Vagina (tissue), 2 donors: Measurements from ENCODE around the gene SLC25A26.

ENCODE experiments used
- POLR2A ChIP-seq, 2 donors: fragments of 450-650 bp; IDR thresholded peaks; one replicate each; pipeline ENCODE4 v1.6.1; 2017; ENCODE audit warnings: antibody characterized with exemption in 2 of 2, mild to moderate bottlenecking in 2 of 2, moderate library complexity in 2 of 2
- POLR2AphosphoS5 ChIP-seq, 2 donors: sonication (generic); formaldehyde crosslinking; IDR thresholded peaks; one replicate each; pipeline ENCODE4 v1.9.0; 2017; ENCODE audit warnings: antibody characterized with exemption in 2 of 2, mild to moderate bottlenecking in 2 of 2, low read depth in 1 of 2; ENCODE audit not compliant: insufficient read depth in 1 of 2
- TF ChIP-seq, protein P1 (sequence below), 3 experiments: fragments of 450-650 bp in 2 of 3; fragments of 200-600 bp in 1 of 3; sonication (generic) in 1 of 3; IDR thresholded peaks; one replicate each; pipeline ENCODE4 v1.5.1; 2017 to 2019; ENCODE audit warnings: antibody characterized with exemption in 3 of 3, mild to moderate bottlenecking in 2 of 3, moderate library complexity in 2 of 3

DNA sequence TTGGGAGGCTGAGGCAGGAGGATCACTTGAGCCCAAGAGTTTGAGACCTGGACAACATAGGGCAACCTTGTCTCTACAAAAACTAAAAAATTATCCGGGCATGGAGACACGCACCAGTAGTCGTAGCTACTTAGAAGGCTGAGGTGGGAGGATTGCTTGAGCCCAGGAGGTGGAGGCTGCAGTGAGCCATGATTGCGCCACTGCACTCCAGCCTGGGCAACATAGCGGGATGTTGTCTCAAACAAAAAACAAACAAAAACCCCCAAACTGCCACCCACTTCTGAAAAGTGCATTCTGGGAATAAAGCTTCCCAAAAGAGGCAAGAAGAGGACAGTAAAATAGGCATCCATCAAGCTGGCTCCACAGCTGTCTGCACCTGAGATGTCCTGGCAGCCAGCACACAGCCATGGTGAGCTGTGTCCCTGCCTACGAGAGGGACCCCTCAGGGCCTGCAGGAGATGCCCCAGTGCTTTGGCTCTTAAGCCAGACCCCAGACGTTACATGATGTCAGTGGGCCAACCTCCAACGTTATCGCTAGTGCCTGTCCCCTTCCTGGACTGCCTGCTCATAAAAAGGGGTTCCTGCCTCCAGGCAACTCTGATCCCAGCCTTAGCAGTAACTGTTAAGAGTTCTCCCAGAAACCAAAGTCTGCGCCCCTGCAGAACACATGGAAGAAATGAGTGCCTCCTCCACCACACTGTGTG is 178.9 kb downstream of the SLC25A26 start:
- TF ChIP-seq, protein P1, sequence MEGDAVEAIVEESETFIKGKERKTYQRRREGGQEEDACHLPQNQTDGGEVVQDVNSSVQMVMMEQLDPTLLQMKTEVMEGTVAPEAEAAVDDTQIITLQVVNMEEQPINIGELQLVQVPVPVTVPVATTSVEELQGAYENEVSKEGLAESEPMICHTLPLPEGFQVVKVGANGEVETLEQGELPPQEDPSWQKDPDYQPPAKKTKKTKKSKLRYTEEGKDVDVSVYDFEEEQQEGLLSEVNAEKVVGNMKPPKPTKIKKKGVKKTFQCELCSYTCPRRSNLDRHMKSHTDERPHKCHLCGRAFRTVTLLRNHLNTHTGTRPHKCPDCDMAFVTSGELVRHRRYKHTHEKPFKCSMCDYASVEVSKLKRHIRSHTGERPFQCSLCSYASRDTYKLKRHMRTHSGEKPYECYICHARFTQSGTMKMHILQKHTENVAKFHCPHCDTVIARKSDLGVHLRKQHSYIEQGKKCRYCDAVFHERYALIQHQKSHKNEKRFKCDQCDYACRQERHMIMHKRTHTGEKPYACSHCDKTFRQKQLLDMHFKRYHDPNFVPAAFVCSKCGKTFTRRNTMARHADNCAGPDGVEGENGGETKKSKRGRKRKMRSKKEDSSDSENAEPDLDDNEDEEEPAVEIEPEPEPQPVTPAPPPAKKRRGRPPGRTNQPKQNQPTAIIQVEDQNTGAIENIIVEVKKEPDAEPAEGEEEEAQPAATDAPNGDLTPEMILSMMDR (IDR thresholded peaks at IDR 0.05) = no peak
- no peak for TF ChIP-seq POLR2AphosphoS5 (IDR thresholded peaks at IDR 0.05; ENCODE audit: insufficient read depth in 1 of 2, low read depth in 1 of 2)
- TF ChIP-seq POLR2A (IDR thresholded peaks at IDR 0.05) = no peak
